A549 (cell line): ENCODE data around the gene DIS3L2.

Source experiments
- BHLHE40 ChIP-seq: IDR thresholded peaks from 2 replicates; pipeline ENCODE4 v1.6.1; 2012; ENCODE audit warnings: low read depth, low read length, inconsistent platforms
- CHD2 ChIP-seq: fragments of 150-350 bp; IDR thresholded peaks from 2 replicates; pipeline ENCODE4 v1.6.1; 2014; ENCODE audit warnings: low read length; ENCODE audit not compliant: partially characterized antibody
- CTCF ChIP-seq: fragments of >200 bp; sonication (Bioruptor Twin); formaldehyde crosslinking; IDR thresholded peaks from 3 replicates; pipeline ENCODE4 v1.5.1; 2016
- EP300 ChIP-seq, 2 experiments: fragments of >200 bp; sonication (Bioruptor Twin); formaldehyde crosslinking; IDR thresholded peaks; 2 replicates in 1 of 2; 3 replicates in 1 of 2; pipeline ENCODE4 v1.6.1; 2016 to 2017
- HDAC2 ChIP-seq: fragments of 200-600 bp; sonication (generic); IDR thresholded peaks from 2 replicates; pipeline ENCODE4 v1.6.1; 2016
- KDM5A ChIP-seq: fragments of 200-600 bp; sonication (generic); IDR thresholded peaks from 2 replicates; pipeline ENCODE4 v1.6.1; 2016; ENCODE audit warnings: antibody characterized with exemption, mild to moderate bottlenecking
- MAFK ChIP-seq: fragments of 450-650 bp; IDR thresholded peaks from 2 replicates; pipeline ENCODE4 v1.6.1; 2014; ENCODE audit not compliant: partially characterized antibody
- MAX ChIP-seq: IDR thresholded peaks from 2 replicates; pipeline ENCODE4 v1.6.1; 2012
- MAZ ChIP-seq: fragments of 150-350 bp; IDR thresholded peaks from 2 replicates; pipeline ENCODE4 v1.6.1; 2014; ENCODE audit warnings: antibody characterized with exemption, low read depth, low read length, borderline replicate concordance
- REST ChIP-seq: fragments of 200-600 bp; sonication (generic); IDR thresholded peaks from 2 replicates; pipeline ENCODE4 v1.6.1; 2016; ENCODE audit warnings: antibody characterized with exemption, mild to moderate bottlenecking, moderate library complexity
- RFX5 ChIP-seq: fragments of 450-650 bp; IDR thresholded peaks from 2 replicates; pipeline ENCODE4 v1.7.1; 2014; ENCODE audit warnings: antibody characterized with exemption, mild to moderate bottlenecking, moderate library complexity
- SMC3 ChIP-seq: fragments of >200 bp; sonication (Bioruptor Twin); formaldehyde crosslinking; IDR thresholded peaks from 3 replicates; pipeline ENCODE4 v1.6.1; 2018; ENCODE audit warnings: inconsistent platforms
- ZSCAN20 ChIP-seq: fragments of 250-450 bp; sonication (Bioruptor Pico); IDR thresholded peaks from 2 replicates; pipeline ENCODE4 v1.8.0; 2022; ENCODE audit warnings: mild to moderate bottlenecking, moderate library complexity

GRCh38 chr2:232075859-232076258 lies 114.3 kb downstream of the DIS3L2 start:
- TF ChIP-seq CTCF (no peak), MAFK (no peak), RFX5 (no peak), MAZ (no peak), MAX (no peak), BHLHE40 (no peak), REST (no peak), SMC3 (no peak), EP300 (IDR thresholded peaks at IDR 0.05) (no peak), KDM5A (no peak), ZSCAN20 (CRISPR knock-in tag) (no peak), CHD2 (no peak), HDAC2 (no peak)
